ENCODE measurements around the gene PANX2.
A peak's percentile ranks its signal among the peaks of the same experiment; 100 is the strongest.

The PANX2 gene

DNA sequence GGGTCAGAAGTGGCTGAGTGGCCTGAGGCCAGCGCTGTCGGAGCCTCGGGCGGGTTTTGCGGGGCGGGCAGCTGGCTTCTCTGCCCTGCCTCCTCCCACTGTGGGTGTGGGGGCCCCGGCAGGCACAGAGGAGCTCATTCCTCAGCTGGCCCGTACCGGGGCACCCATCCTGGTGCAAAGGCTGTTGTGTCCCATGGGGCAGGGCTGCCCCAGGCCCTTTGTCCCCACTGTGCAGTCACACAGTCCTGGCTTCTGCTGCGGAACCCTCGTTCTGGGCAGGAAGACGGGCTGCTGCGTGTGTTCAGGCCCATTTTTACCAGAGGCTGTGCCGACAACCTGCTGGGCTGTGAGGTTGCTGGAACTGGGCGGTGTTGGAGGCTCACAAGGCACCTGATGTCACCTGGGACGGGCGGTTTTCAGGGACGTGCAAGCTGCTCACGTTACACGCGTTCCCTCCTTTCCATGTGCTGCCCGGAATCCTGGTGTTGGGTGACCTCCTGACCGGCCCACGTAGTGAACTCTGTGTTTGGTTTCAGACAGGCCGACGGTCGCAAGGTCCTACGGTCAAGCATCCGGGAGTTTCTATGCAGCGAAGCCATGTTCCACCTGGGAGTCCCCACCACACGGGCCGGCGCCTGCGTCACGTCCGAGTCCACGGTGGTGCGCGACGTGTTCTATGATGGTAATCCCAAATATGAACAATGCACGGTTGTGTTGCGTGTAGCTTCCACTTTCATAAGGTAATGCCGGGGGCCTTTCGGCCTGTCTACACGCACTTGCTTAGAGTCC, 35.4 kb downstream of the PANX2 start:
- POLR2A ChIA-PET = no interaction called here
- TF ChIP-seq, protein P1, sequence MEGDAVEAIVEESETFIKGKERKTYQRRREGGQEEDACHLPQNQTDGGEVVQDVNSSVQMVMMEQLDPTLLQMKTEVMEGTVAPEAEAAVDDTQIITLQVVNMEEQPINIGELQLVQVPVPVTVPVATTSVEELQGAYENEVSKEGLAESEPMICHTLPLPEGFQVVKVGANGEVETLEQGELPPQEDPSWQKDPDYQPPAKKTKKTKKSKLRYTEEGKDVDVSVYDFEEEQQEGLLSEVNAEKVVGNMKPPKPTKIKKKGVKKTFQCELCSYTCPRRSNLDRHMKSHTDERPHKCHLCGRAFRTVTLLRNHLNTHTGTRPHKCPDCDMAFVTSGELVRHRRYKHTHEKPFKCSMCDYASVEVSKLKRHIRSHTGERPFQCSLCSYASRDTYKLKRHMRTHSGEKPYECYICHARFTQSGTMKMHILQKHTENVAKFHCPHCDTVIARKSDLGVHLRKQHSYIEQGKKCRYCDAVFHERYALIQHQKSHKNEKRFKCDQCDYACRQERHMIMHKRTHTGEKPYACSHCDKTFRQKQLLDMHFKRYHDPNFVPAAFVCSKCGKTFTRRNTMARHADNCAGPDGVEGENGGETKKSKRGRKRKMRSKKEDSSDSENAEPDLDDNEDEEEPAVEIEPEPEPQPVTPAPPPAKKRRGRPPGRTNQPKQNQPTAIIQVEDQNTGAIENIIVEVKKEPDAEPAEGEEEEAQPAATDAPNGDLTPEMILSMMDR (IDR thresholded peaks at IDR 0.05; ENCODE audit: control extremely low read depth, extremely low read depth, low read depth, missing control alignments) = no peak
- CTCF ChIA-PET = interaction anchor here (0.7 to 2.1 kb wide), 7 partner anchors 14 to 142 kb away, joined by 3 to 13 read pairs (median 4); no protein-coding TSS in a partner anchor
- DNase-seq (ENCODE audit: extremely low spot score) = no peak

DNA sequence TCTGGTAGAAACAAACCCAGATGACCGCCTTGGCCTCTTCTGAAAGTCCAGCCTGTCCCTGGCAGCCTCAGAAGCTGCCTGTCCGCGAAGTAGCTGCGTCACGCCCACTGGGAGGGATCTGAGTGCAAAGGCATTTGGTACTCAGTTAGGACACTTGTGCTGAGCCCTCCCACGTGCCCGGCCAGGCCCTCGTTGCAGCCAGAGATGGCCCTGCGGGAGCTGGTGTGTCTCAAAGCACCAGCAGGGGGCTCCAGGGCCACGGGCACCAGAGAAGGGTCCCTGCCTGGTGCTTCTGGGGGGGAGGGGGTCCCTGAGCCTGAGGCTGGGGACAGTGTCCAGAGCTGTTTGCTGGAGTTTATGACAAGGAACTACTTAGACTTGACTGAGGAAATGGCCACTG, 36.1 kb downstream of the PANX2 start:
- TF ChIP-seq, protein P1 (IDR thresholded peaks at IDR 0.05; ENCODE audit: control extremely low read depth, extremely low read depth, low read depth, missing control alignments) = peak; percentile 25
- CTCF ChIA-PET = interaction anchor here (0.7 to 2.1 kb wide), 8 partner anchors 14 to 141 kb away, joined by 3 to 13 read pairs (median 4); no protein-coding TSS in a partner anchor
- POLR2A ChIA-PET = no interaction called here
- no peak for DNase-seq (ENCODE audit: extremely low spot score)

- POLR2A ChIA-PET = no interaction called here
- CTCF ChIA-PET = interaction anchor here (1.0 to 2.1 kb wide), 6 partner anchors 16 to 440 kb away, joined by 3 to 23 read pairs (median 4); no protein-coding TSS in a partner anchor
- no peak for DNase-seq (ENCODE audit: extremely low spot score)
- TF ChIP-seq, protein P1 (IDR thresholded peaks at IDR 0.05; ENCODE audit: control extremely low read depth, extremely low read depth, low read depth, missing control alignments) = no peak
These were observed 37.0 kb downstream of the PANX2 start for GRCh38 chr22:50207383-50208140.

- DNase-seq (ENCODE audit: extremely low spot score) = no peak
- ChIA-PET CTCF (interaction anchor here (0.7 to 1.9 kb wide), 7 partner anchors 13 to 441 kb away, joined by 3 to 23 read pairs (median 4); no protein-coding TSS in a partner anchor), POLR2A (no interaction called here)
- TF ChIP-seq, protein P1 (IDR thresholded peaks at IDR 0.05; ENCODE audit: control extremely low read depth, extremely low read depth, low read depth, missing control alignments) = no peak
These were observed 38.0 kb downstream of the PANX2 start for GRCh38 chr22:50208430-50208938.

- no peak for DNase-seq (ENCODE audit: extremely low spot score)
- TF ChIP-seq, protein P1 (IDR thresholded peaks at IDR 0.05; ENCODE audit: control extremely low read depth, extremely low read depth, low read depth, missing control alignments) = no peak
- ChIA-PET POLR2A (no interaction called here), CTCF (interaction anchor here (0.7 to 1.9 kb wide), 6 partner anchors 12 to 441 kb away, joined by 3 to 23 read pairs (median 5); no protein-coding TSS in a partner anchor)
These were observed 38.7 kb downstream of the PANX2 start for GRCh38 chr22:50208939-50209892.
